Activated CD4-positive, alpha-beta memory T cell treated with anti-CD3 and anti-CD28 coated beads for 36 hours (primary cell): ENCODE results near the gene FIGNL1. TPM values are rescaled to one million over a fixed set of nuclear protein-coding genes. Genes with fewer than 3 reads are reported as not detected.

Source experiments
- CTCF ChIA-PET: fragments of 350-600 bp; sonication (Branson Sonifier 250); formaldehyde crosslinking; loops from one replicate; lab custom pipeline; 2021; ENCODE audit warnings: antibody characterized with exemption, inconsistent platforms; lab: Charles Lee
- POLR2A ChIA-PET: fragments of 350-600 bp; sonication (Branson Sonifier 250); formaldehyde crosslinking; loops from one replicate; lab custom pipeline; 2021; ENCODE audit warnings: antibody characterized with exemption; lab: Charles Lee
- DNase-seq: peaks from one replicate; pipeline ENCODE4 v3.0.0-alpha.2; 2020
- H3K27ac Mint-ChIP-seq: one replicate; pipeline ENCODE4 v1.8.0; 2021; ENCODE audit warnings: mixed read lengths
- H3K27me3 Mint-ChIP-seq: one replicate; pipeline ENCODE4 v1.8.0; 2021; ENCODE audit warnings: mixed read lengths
- H3K36me3 Mint-ChIP-seq: one replicate; pipeline ENCODE4 v1.8.0; 2021; ENCODE audit warnings: mixed read lengths
- H3K4me1 Mint-ChIP-seq: one replicate; pipeline ENCODE4 v1.8.0; 2021; ENCODE audit warnings: low read depth, mixed read lengths
- H3K4me3 Mint-ChIP-seq: one replicate; pipeline ENCODE4 v1.8.0; 2021; ENCODE audit warnings: mild to moderate bottlenecking, mixed read lengths
- H3K9me3 Mint-ChIP-seq: one replicate; pipeline ENCODE4 v1.8.0; 2021; ENCODE audit warnings: mixed read lengths
- intact Hi-C: fragments of 100-400 bp; cut with micrococcal nuclease; formaldehyde crosslinking; loops from one replicate; pipeline ENCODE4 v1.15.1; 2023
- total RNA-seq, 2 experiments: library from RNA; stranded (reverse); gene quantifications; one replicate each; pipeline ENCODE4 v1.2.3, GENCODE V29; 2021

Gene FIGNL1
- total RNA-seq, 2 experiments from 2014 or later, result 46.2 to 49.0 TPM

- no peaks in the 10 kb centered on the region for H3K9me3 Mint-ChIP-seq
Measured at GRCh38 chr7:50454968-50455367, 4.8 kb upstream of the FIGNL1 start.

GRCh38 chr7:50450590-50451032 lies 461 bp upstream of the FIGNL1 start:
- POLR2A ChIA-PET, result no interaction called here
- intact Hi-C loops, result loop anchor here (1.0 to 2.0 kb wide), 5 partner anchors 57 to 673 kb away; no protein-coding TSS in a partner anchor
- H3K4me1 Mint-ChIP-seq, result peaks cover 42% of the 10 kb centered on the region
- no peaks in the 10 kb centered on the region for H3K9me3 Mint-ChIP-seq
- H3K27ac Mint-ChIP-seq, result peak overlapping the region; percentile 91
- peak; percentile 33 for DNase-seq
- H3K36me3 Mint-ChIP-seq, result peaks cover 23% of the 10 kb centered on the region
- no peaks in the 10 kb centered on the region for H3K27me3 Mint-ChIP-seq
- peak overlapping the region; percentile 92 for H3K4me3 Mint-ChIP-seq
- CTCF ChIA-PET, result interaction anchor here (1.1 kb wide), 1 partner anchor 710 kb away, joined by 3 read pairs; no protein-coding TSS in a partner anchor

More at GRCh38 chr7:50454968-50455367, 4.8 kb upstream of the FIGNL1 start:
- no peak overlapping the region for H3K4me3 Mint-ChIP-seq
- CTCF ChIA-PET, result no interaction called here
- no peak for DNase-seq
- peaks cover 14% of the 10 kb centered on the region for H3K4me1 Mint-ChIP-seq
- H3K27ac Mint-ChIP-seq, result no peak overlapping the region
- intact Hi-C loops, result no loop called here
- no peaks in the 10 kb centered on the region for H3K27me3 Mint-ChIP-seq
- POLR2A ChIA-PET, result no interaction called here
- H3K36me3 Mint-ChIP-seq, result peaks cover 2% of the 10 kb centered on the region

GRCh38 chr7:50449501-50449880 lies 659 bp downstream of the FIGNL1 start:
- ChIA-PET POLR2A (interaction anchor here (0.7 to 0.9 kb wide), 3 partner anchors 82 to 307 kb away, joined by 3 read pairs; no protein-coding TSS in a partner anchor), CTCF (interaction anchor here (0.9 to 2.1 kb wide), 5 partner anchors 32 to 712 kb away, joined by 3 to 16 read pairs (median 4); no protein-coding TSS in a partner anchor)

GRCh38 chr7:50448823-50449222 lies 1.3 kb downstream of the FIGNL1 start:
- H3K36me3 Mint-ChIP-seq, result peaks cover 39% of the 10 kb centered on the region
- peak overlapping the region; percentile 92 for H3K4me3 Mint-ChIP-seq
- no peak for DNase-seq
- ChIA-PET POLR2A (interaction anchor here (1.0 to 1.3 kb wide), 3 partner anchors 11 to 98 kb away, joined by 3 to 4 read pairs (median 3); no protein-coding TSS in a partner anchor), CTCF (interaction anchor here (0.6 to 2.1 kb wide), 8 partner anchors 18 to 712 kb away, joined by 3 to 16 read pairs (median 4); no protein-coding TSS in a partner anchor)
- H3K27me3 Mint-ChIP-seq, result no peaks in the 10 kb centered on the region
- intact Hi-C loops, result loop anchor here (1.0 to 5.0 kb wide), 11 partner anchors 31 to 378 kb away; no protein-coding TSS in a partner anchor
- H3K27ac Mint-ChIP-seq, result peak overlapping the region; percentile 91
- H3K9me3 Mint-ChIP-seq, result no peaks in the 10 kb centered on the region
- H3K4me1 Mint-ChIP-seq, result peaks cover 48% of the 10 kb centered on the region

More at GRCh38 chr7:50449501-50449880, 659 bp downstream of the FIGNL1 start:
- H3K27ac Mint-ChIP-seq, result peak overlapping the region; percentile 91
- H3K27me3 Mint-ChIP-seq, result no peaks in the 10 kb centered on the region
- intact Hi-C loops, result loop anchor here (1.0 to 5.0 kb wide), 8 partner anchors 82 to 377 kb away; no protein-coding TSS in a partner anchor
- peaks cover 33% of the 10 kb centered on the region for H3K36me3 Mint-ChIP-seq
- no peak for DNase-seq
- H3K4me3 Mint-ChIP-seq, result peak overlapping the region; percentile 92
- no peaks in the 10 kb centered on the region for H3K9me3 Mint-ChIP-seq
- peaks cover 48% of the 10 kb centered on the region for H3K4me1 Mint-ChIP-seq

GRCh38 chr7:50446542-50446960 lies 3.6 kb downstream of the FIGNL1 start:
- intact Hi-C loops, result loop anchor here (5.0 kb wide), 1 partner anchor 179 kb away; no protein-coding TSS in a partner anchor
- Mint-ChIP-seq H3K9me3 (no peaks in the 10 kb centered on the region), H3K36me3 (peaks cover 52% of the 10 kb centered on the region), H3K27me3 (no peaks in the 10 kb centered on the region), H3K27ac (peak overlapping the region; percentile 61), H3K4me3 (no peak overlapping the region), H3K4me1 (peaks cover 46% of the 10 kb centered on the region)
- ChIA-PET POLR2A (no interaction called here), CTCF (interaction anchor here (1.1 to 3.0 kb wide), 3 partner anchors 29 to 241 kb away, joined by 3 to 18 read pairs (median 4); no protein-coding TSS in a partner anchor)
- DNase-seq, result peak; percentile 49

GRCh38 chr7:50436133-50436806 lies 13.9 kb downstream of the FIGNL1 start:
- ChIA-PET POLR2A (interaction anchor here (0.9 kb wide), 1 partner anchor 373 kb away, joined by 3 read pairs; no protein-coding TSS in a partner anchor), CTCF (interaction anchor here (1.0 kb wide), 1 partner anchor 32 kb away, joined by 3 read pairs; no protein-coding TSS in a partner anchor)
- Mint-ChIP-seq H3K4me3 (no peak overlapping the region), H3K9me3 (no peaks in the 10 kb centered on the region), H3K36me3 (peaks cover 23% of the 10 kb centered on the region), H3K27me3 (no peaks in the 10 kb centered on the region), H3K4me1 (no peaks in the 10 kb centered on the region), H3K27ac (no peak overlapping the region)
- intact Hi-C loops, result no loop called here
- no peak for DNase-seq

- H3K9me3 Mint-ChIP-seq, result no peaks in the 10 kb centered on the region
- intact Hi-C loops, result no loop called here
- no peak overlapping the region for H3K4me3 Mint-ChIP-seq
- H3K36me3 Mint-ChIP-seq, result no peaks in the 10 kb centered on the region
- H3K4me1 Mint-ChIP-seq, result no peaks in the 10 kb centered on the region
- ChIA-PET CTCF (interaction anchor here (0.7 kb wide), 1 partner anchor 14 kb away, joined by 3 read pairs; no protein-coding TSS in a partner anchor), POLR2A (no interaction called here)
- H3K27me3 Mint-ChIP-seq, result no peaks in the 10 kb centered on the region
- DNase-seq, result no peak
- H3K27ac Mint-ChIP-seq, result no peak overlapping the region
Measured at GRCh38 chr7:50431722-50432305, 18.3 kb downstream of the FIGNL1 start.

GRCh38 chr7:50431316-50431715 lies 18.8 kb downstream of the FIGNL1 start:
- no peak overlapping the region for H3K27ac Mint-ChIP-seq
- H3K27me3 Mint-ChIP-seq, result no peaks in the 10 kb centered on the region
- DNase-seq, result no peak
- H3K9me3 Mint-ChIP-seq, result no peaks in the 10 kb centered on the region
- ChIA-PET POLR2A (no interaction called here), CTCF (interaction anchor here (0.7 to 1.0 kb wide), 2 partner anchors 13 to 14 kb away, joined by 3 read pairs; no protein-coding TSS in a partner anchor)
- intact Hi-C loops, result no loop called here
- H3K36me3 Mint-ChIP-seq, result no peaks in the 10 kb centered on the region
- no peaks in the 10 kb centered on the region for H3K4me1 Mint-ChIP-seq
- no peak overlapping the region for H3K4me3 Mint-ChIP-seq

- Mint-ChIP-seq H3K27me3 (no peaks in the 10 kb centered on the region), H3K36me3 (no peaks in the 10 kb centered on the region), H3K9me3 (no peaks in the 10 kb centered on the region), H3K27ac (no peak overlapping the region), H3K4me1 (no peaks in the 10 kb centered on the region), H3K4me3 (no peak overlapping the region)
- no peak for DNase-seq
- ChIA-PET POLR2A (no interaction called here), CTCF (interaction anchor here (1.9 to 2.2 kb wide), 2 partner anchors 11 to 287 kb away, joined by 6 to 14 read pairs; no protein-coding TSS in a partner anchor)
- intact Hi-C loops, result no loop called here
Measured at GRCh38 chr7:50428911-50429310, 21.2 kb downstream of the FIGNL1 start.

- Mint-ChIP-seq H3K36me3 (no peaks in the 10 kb centered on the region), H3K4me3 (no peak overlapping the region), H3K27me3 (no peaks in the 10 kb centered on the region), H3K9me3 (no peaks in the 10 kb centered on the region), H3K27ac (no peak overlapping the region), H3K4me1 (no peaks in the 10 kb centered on the region)
- no peak for DNase-seq
- intact Hi-C loops, result no loop called here
- ChIA-PET CTCF (interaction anchor here (1.0 to 2.2 kb wide), 3 partner anchors 10 to 285 kb away, joined by 3 to 14 read pairs (median 6); no protein-coding TSS in a partner anchor), POLR2A (no interaction called here)
Measured at GRCh38 chr7:50427518-50427917, 22.6 kb downstream of the FIGNL1 start.

- no peak overlapping the region for H3K27ac Mint-ChIP-seq
- no peak for DNase-seq
- no peaks in the 10 kb centered on the region for H3K27me3 Mint-ChIP-seq
- H3K36me3 Mint-ChIP-seq, result no peaks in the 10 kb centered on the region
- no peaks in the 10 kb centered on the region for H3K9me3 Mint-ChIP-seq
- H3K4me1 Mint-ChIP-seq, result no peaks in the 10 kb centered on the region
- ChIA-PET CTCF (interaction anchor here (1.0 to 2.2 kb wide), 3 partner anchors 9 to 42 kb away, joined by 3 to 14 read pairs (median 4); no protein-coding TSS in a partner anchor), POLR2A (no interaction called here)
- intact Hi-C loops, result no loop called here
- H3K4me3 Mint-ChIP-seq, result no peak overlapping the region
Measured at GRCh38 chr7:50426280-50427045, 23.7 kb downstream of the FIGNL1 start.
